Measurements from ENCODE around the gene NAV1.

The NAV1 gene

GRCh38 chr1:201542309-201543035 lies 3.5 kb downstream of the NAV1 start:
- Histone ChIP-seq H3K36me3 (ENCODE audit: control insufficient read depth in 1 of 2, insufficient read depth in 2 of 2, low read length in 2 of 2) (no peaks in the 10 kb centered on the region), H3K18ac (ENCODE audit: low read length) (no peak overlapping the region), H2BK12ac (ENCODE audit: low read length) (no peak overlapping the region), H3K14ac (ENCODE audit: low read length) (no peak overlapping the region), H3K27me3 (ENCODE audit: insufficient read depth, low read length) (no peaks in the 10 kb centered on the region), H3K27ac (ENCODE audit: low read depth, low read length) (no peak overlapping the region), H2AFZ (ENCODE audit: insufficient read depth, low read length, poor library complexity) (no peak overlapping the region), H4K91ac (ENCODE audit: low read depth, low read length) (no peak overlapping the region), H2BK120ac (ENCODE audit: insufficient read depth, low read length, poor library complexity) (no peak overlapping the region), H3K4me1 (ENCODE audit: control insufficient read depth in 1 of 2, insufficient read depth in 2 of 2, low read length in 2 of 2) (peaks cover 22 to 25% of the 10 kb centered on the region in 2 experiments), H2BK5ac (ENCODE audit: low read depth, low read length, poor library complexity) (no peak overlapping the region), H3K4me2 (ENCODE audit: low read length) (no peak overlapping the region), H4K8ac (ENCODE audit: low read depth, low read length) (no peak overlapping the region), H3K23ac (ENCODE audit: low read length) (no peak overlapping the region), H4K12ac (ENCODE audit: low read depth, low read length) (no peak overlapping the region), H3K79me2 (ENCODE audit: control insufficient read depth, insufficient read depth, low read length, poor library complexity) (peaks cover 18% of the 10 kb centered on the region), H3K79me1 (ENCODE audit: low read length) (peaks cover 29% of the 10 kb centered on the region), H2AK5ac (ENCODE audit: low read length) (no peak overlapping the region), H3K4me3 (ENCODE audit: low read depth, low read length) (no peak overlapping the region), H3K9ac (ENCODE audit: low read length) (no peak overlapping the region), H3K9me3 (ENCODE audit: insufficient read depth, low read depth, low read length) (no peaks in the 10 kb centered on the region), H3K4ac (ENCODE audit: low read depth, low read length) (no peak overlapping the region)
- WGBS (ENCODE audit: extremely low coverage, insufficient coverage, insufficient read length): no CpG with 5 or more reads among the region's 9 CpGs
- peak in 1 of 2 donors; percentile 32 for DNase-seq

- Histone ChIP-seq H3K79me2 (ENCODE audit: control insufficient read depth, insufficient read depth, low read length, poor library complexity) (peaks cover 13% of the 10 kb centered on the region), H4K91ac (ENCODE audit: low read depth, low read length) (no peak overlapping the region), H3K79me1 (ENCODE audit: low read length) (peaks cover 19% of the 10 kb centered on the region), H4K12ac (ENCODE audit: low read depth, low read length) (no peak overlapping the region), H4K8ac (ENCODE audit: low read depth, low read length) (no peak overlapping the region), H3K4me2 (ENCODE audit: low read length) (no peak overlapping the region), H3K4me3 (ENCODE audit: low read depth, low read length) (no peak overlapping the region), H2BK5ac (ENCODE audit: low read depth, low read length, poor library complexity) (no peak overlapping the region), H2AFZ (ENCODE audit: insufficient read depth, low read length, poor library complexity) (no peak overlapping the region), H3K27ac (ENCODE audit: low read depth, low read length) (no peak overlapping the region), H3K27me3 (ENCODE audit: insufficient read depth, low read length) (no peaks in the 10 kb centered on the region), H3K4ac (ENCODE audit: low read depth, low read length) (peak overlapping the region; percentile 48), H2AK5ac (ENCODE audit: low read length) (no peak overlapping the region), H3K9ac (ENCODE audit: low read length) (no peak overlapping the region), H3K23ac (ENCODE audit: low read length) (no peak overlapping the region), H2BK12ac (ENCODE audit: low read length) (no peak overlapping the region), H3K18ac (ENCODE audit: low read length) (no peak overlapping the region), H3K14ac (ENCODE audit: low read length) (no peak overlapping the region), H3K4me1 (ENCODE audit: control insufficient read depth in 1 of 2, insufficient read depth in 2 of 2, low read length in 2 of 2) (peaks cover 12 to 18% of the 10 kb centered on the region in 2 experiments), H2BK120ac (ENCODE audit: insufficient read depth, low read length, poor library complexity) (no peak overlapping the region), H3K36me3 (ENCODE audit: control insufficient read depth in 1 of 2, insufficient read depth in 2 of 2, low read length in 2 of 2) (no peaks in the 10 kb centered on the region), H3K9me3 (ENCODE audit: insufficient read depth, low read depth, low read length) (no peaks in the 10 kb centered on the region)
- peak; percentile 49 to 62 for DNase-seq
- no CpG with 5 or more reads among the region's 7 CpGs for WGBS (ENCODE audit: extremely low coverage, insufficient coverage, insufficient read length)
These were observed 5.1 kb downstream of the NAV1 start for GRCh38 chr1:201543871-201544642.

- no CpG with 5 or more reads among the region's 3 CpGs for WGBS (ENCODE audit: extremely low coverage, insufficient coverage, insufficient read length)
- Histone ChIP-seq H3K36me3 (ENCODE audit: control insufficient read depth in 1 of 2, insufficient read depth in 2 of 2, low read length in 2 of 2) (peaks cover 0 to 2% of the 10 kb centered on the region in 2 experiments), H2BK5ac (ENCODE audit: low read depth, low read length, poor library complexity) (no peak overlapping the region), H2AFZ (ENCODE audit: insufficient read depth, low read length, poor library complexity) (no peak overlapping the region), H3K4me2 (ENCODE audit: low read length) (no peak overlapping the region), H3K27ac (ENCODE audit: low read depth, low read length) (no peak overlapping the region), H3K14ac (ENCODE audit: low read length) (no peak overlapping the region), H3K9me3 (ENCODE audit: insufficient read depth, low read depth, low read length) (no peaks in the 10 kb centered on the region), H3K79me2 (ENCODE audit: control insufficient read depth, insufficient read depth, low read length, poor library complexity) (peaks cover 7% of the 10 kb centered on the region), H2AK5ac (ENCODE audit: low read length) (no peak overlapping the region), H4K8ac (ENCODE audit: low read depth, low read length) (no peak overlapping the region), H3K18ac (ENCODE audit: low read length) (no peak overlapping the region), H3K79me1 (ENCODE audit: low read length) (peaks cover 12% of the 10 kb centered on the region), H3K4ac (ENCODE audit: low read depth, low read length) (peak overlapping the region; percentile 93), H3K23ac (ENCODE audit: low read length) (no peak overlapping the region), H3K9ac (ENCODE audit: low read length) (no peak overlapping the region), H4K91ac (ENCODE audit: low read depth, low read length) (no peak overlapping the region), H3K4me1 (ENCODE audit: control insufficient read depth in 1 of 2, insufficient read depth in 2 of 2, low read length in 2 of 2) (peaks cover 12 to 18% of the 10 kb centered on the region in 2 experiments), H3K27me3 (ENCODE audit: insufficient read depth, low read length) (no peaks in the 10 kb centered on the region), H4K12ac (ENCODE audit: low read depth, low read length) (no peak overlapping the region), H2BK12ac (ENCODE audit: low read length) (no peak overlapping the region), H2BK120ac (ENCODE audit: insufficient read depth, low read length, poor library complexity) (no peak overlapping the region), H3K4me3 (ENCODE audit: low read depth, low read length) (no peak overlapping the region)
- no peak for DNase-seq
These were observed 5.8 kb downstream of the NAV1 start for GRCh38 chr1:201544710-201545109.

GRCh38 chr1:201545851-201546492 lies 7.0 kb downstream of the NAV1 start:
- H3K14ac ChIP-seq (ENCODE audit: low read length): no peak overlapping the region
- no peak overlapping the region for H2BK120ac ChIP-seq (ENCODE audit: insufficient read depth, low read length, poor library complexity)
- peaks cover 12 to 17% of the 10 kb centered on the region in 2 experiments for H3K4me1 ChIP-seq (ENCODE audit: control insufficient read depth in 1 of 2, insufficient read depth in 2 of 2, low read length in 2 of 2)
- H3K79me2 ChIP-seq (ENCODE audit: control insufficient read depth, insufficient read depth, low read length, poor library complexity): peaks cover 5% of the 10 kb centered on the region
- H3K79me1 ChIP-seq (ENCODE audit: low read length): peaks cover 5% of the 10 kb centered on the region
- no peak overlapping the region for H3K23ac ChIP-seq (ENCODE audit: low read length)
- no peak overlapping the region for H4K8ac ChIP-seq (ENCODE audit: low read depth, low read length)
- no peak overlapping the region for H2AFZ ChIP-seq (ENCODE audit: insufficient read depth, low read length, poor library complexity)
- H3K4ac ChIP-seq (ENCODE audit: low read depth, low read length): peak overlapping the region; percentile 9
- H3K9ac ChIP-seq (ENCODE audit: low read length): peak overlapping the region; percentile 18
- H4K12ac ChIP-seq (ENCODE audit: low read depth, low read length): no peak overlapping the region
- no CpG with 5 or more reads among the region's 9 CpGs for WGBS (ENCODE audit: extremely low coverage, insufficient coverage, insufficient read length)
- DNase-seq: peak in 1 of 2 donors; percentile 28
- H4K91ac ChIP-seq (ENCODE audit: low read depth, low read length): no peak overlapping the region
- H2BK5ac ChIP-seq (ENCODE audit: low read depth, low read length, poor library complexity): no peak overlapping the region
- H3K4me2 ChIP-seq (ENCODE audit: low read length): no peak overlapping the region
- no peak overlapping the region for H2AK5ac ChIP-seq (ENCODE audit: low read length)
- H3K27me3 ChIP-seq (ENCODE audit: insufficient read depth, low read length): no peaks in the 10 kb centered on the region
- peaks cover 0 to 2% of the 10 kb centered on the region in 2 experiments for H3K36me3 ChIP-seq (ENCODE audit: control insufficient read depth in 1 of 2, insufficient read depth in 2 of 2, low read length in 2 of 2)
- H3K27ac ChIP-seq (ENCODE audit: low read depth, low read length): no peak overlapping the region
- no peak overlapping the region for H3K18ac ChIP-seq (ENCODE audit: low read length)
- no peak overlapping the region for H3K4me3 ChIP-seq (ENCODE audit: low read depth, low read length)
- no peaks in the 10 kb centered on the region for H3K9me3 ChIP-seq (ENCODE audit: insufficient read depth, low read depth, low read length)
- H2BK12ac ChIP-seq (ENCODE audit: low read length): no peak overlapping the region
